HCT116 (cell line): ENCODE measurements around the gene PCDHAC2.

Experiments
- ELF1 ChIP-seq: IDR thresholded peaks from 2 replicates; pipeline ENCODE4 v1.6.1; 2012; ENCODE audit warnings: low read depth, borderline replicate concordance
- EZH2 ChIP-seq: fragments of 200-600 bp; sonication (generic); IDR thresholded peaks from 2 replicates; pipeline ENCODE4 v1.6.1; 2017; ENCODE audit warnings: antibody characterized with exemption, mixed run types
- EZH2phosphoT487 ChIP-seq: fragments of 200-600 bp; IDR thresholded peaks from 2 replicates; pipeline ENCODE4 v1.6.1; 2018; ENCODE audit warnings: antibody characterized with exemption, borderline replicate concordance
- POLR2A ChIP-seq: IDR thresholded peaks from 2 replicates; pipeline ENCODE4 v1.7.0; 2011; ENCODE audit warnings: borderline replicate concordance; ENCODE audit not compliant: insufficient read depth, insufficient read length; ENCODE audit errors: extremely low read depth
- POLR2AphosphoS5 ChIP-seq: IDR thresholded peaks from 2 replicates; pipeline ENCODE4 v1.6.1; 2011; ENCODE audit warnings: mild to moderate bottlenecking, low read depth, low read length, moderate library complexity
- RAD21 ChIP-seq: IDR thresholded peaks from 2 replicates; pipeline ENCODE4 v1.6.1; 2012; ENCODE audit warnings: low read depth, mild to moderate bottlenecking
- SRF ChIP-seq: IDR thresholded peaks from 2 replicates; pipeline ENCODE4 v1.6.1; 2012; ENCODE audit warnings: low read depth
- TCF7L2 ChIP-seq: IDR thresholded peaks from 2 replicates; pipeline ENCODE4 v1.7.0; 2011; ENCODE audit warnings: borderline replicate concordance, inconsistent platforms; ENCODE audit not compliant: insufficient read depth, insufficient read length; ENCODE audit errors: extremely low read depth
- ZFX ChIP-seq: fragments of 450-650 bp; IDR thresholded peaks from 2 replicates; pipeline ENCODE4 v1.6.1; 2017
- TF ChIP-seq, protein P1 (sequence below), 3 experiments: fragments of 200-600 bp in 1 of 3; sonication (generic) in 1 of 3; IDR thresholded peaks in 2 of 3; conservative IDR thresholded peaks in 1 of 3; 2 replicates each; pipeline ENCODE4 v1.5.1; 2012 to 2017; ENCODE audit warnings: low read depth in 2 of 3, low read length in 2 of 3, antibody characterized with exemption in 1 of 3, borderline replicate concordance in 1 of 3, control low read depth in 1 of 3, mild to moderate bottlenecking in 1 of 3, mixed read lengths in 1 of 3, mixed run types in 1 of 3, moderate library complexity in 1 of 3; ENCODE audit not compliant: insufficient read depth in 1 of 3
- TF ChIP-seq, protein P2 (sequence below): IDR thresholded peaks from 2 replicates; pipeline ENCODE4 v1.6.1; 2012; ENCODE audit warnings: low read depth

DNA sequence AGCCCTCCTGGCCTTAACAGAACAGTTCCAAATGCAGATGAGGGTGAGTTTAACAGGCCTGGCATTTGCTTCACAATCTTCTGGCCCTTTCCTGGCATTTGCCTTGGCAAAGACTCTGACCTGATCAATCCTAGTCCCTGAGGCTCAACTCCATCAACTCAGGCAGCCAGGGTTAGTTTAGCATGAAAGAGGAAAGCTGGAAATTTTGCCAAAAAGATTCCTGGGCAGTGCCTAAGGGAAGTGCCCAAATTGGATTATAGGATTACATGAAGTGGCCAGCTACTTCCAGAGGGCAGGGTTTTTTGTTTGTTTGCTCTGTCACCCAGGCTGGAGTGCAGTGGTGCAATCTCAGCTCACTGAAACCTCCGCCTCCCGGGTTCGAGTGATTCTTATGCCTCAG lies 36.8 kb downstream of the PCDHAC2 start:
- TF ChIP-seq EZH2 = no peak
- TF ChIP-seq, protein P1, sequence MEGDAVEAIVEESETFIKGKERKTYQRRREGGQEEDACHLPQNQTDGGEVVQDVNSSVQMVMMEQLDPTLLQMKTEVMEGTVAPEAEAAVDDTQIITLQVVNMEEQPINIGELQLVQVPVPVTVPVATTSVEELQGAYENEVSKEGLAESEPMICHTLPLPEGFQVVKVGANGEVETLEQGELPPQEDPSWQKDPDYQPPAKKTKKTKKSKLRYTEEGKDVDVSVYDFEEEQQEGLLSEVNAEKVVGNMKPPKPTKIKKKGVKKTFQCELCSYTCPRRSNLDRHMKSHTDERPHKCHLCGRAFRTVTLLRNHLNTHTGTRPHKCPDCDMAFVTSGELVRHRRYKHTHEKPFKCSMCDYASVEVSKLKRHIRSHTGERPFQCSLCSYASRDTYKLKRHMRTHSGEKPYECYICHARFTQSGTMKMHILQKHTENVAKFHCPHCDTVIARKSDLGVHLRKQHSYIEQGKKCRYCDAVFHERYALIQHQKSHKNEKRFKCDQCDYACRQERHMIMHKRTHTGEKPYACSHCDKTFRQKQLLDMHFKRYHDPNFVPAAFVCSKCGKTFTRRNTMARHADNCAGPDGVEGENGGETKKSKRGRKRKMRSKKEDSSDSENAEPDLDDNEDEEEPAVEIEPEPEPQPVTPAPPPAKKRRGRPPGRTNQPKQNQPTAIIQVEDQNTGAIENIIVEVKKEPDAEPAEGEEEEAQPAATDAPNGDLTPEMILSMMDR (IDR thresholded peaks at IDR 0.05 in 2 of 3, conservative IDR thresholded peaks at IDR 0.05 in 1 of 3; ENCODE audit: borderline replicate concordance in 1 of 3, insufficient read depth in 1 of 3, low read depth in 2 of 3, low read length in 2 of 3) = no peak
- no peak for TF ChIP-seq POLR2A
- no peak for TF ChIP-seq ZFX
- TF ChIP-seq TCF7L2 = no peak
- TF ChIP-seq POLR2AphosphoS5 = no peak
- no peak for TF ChIP-seq ELF1
- no peak for TF ChIP-seq RAD21
- TF ChIP-seq, protein P2, sequence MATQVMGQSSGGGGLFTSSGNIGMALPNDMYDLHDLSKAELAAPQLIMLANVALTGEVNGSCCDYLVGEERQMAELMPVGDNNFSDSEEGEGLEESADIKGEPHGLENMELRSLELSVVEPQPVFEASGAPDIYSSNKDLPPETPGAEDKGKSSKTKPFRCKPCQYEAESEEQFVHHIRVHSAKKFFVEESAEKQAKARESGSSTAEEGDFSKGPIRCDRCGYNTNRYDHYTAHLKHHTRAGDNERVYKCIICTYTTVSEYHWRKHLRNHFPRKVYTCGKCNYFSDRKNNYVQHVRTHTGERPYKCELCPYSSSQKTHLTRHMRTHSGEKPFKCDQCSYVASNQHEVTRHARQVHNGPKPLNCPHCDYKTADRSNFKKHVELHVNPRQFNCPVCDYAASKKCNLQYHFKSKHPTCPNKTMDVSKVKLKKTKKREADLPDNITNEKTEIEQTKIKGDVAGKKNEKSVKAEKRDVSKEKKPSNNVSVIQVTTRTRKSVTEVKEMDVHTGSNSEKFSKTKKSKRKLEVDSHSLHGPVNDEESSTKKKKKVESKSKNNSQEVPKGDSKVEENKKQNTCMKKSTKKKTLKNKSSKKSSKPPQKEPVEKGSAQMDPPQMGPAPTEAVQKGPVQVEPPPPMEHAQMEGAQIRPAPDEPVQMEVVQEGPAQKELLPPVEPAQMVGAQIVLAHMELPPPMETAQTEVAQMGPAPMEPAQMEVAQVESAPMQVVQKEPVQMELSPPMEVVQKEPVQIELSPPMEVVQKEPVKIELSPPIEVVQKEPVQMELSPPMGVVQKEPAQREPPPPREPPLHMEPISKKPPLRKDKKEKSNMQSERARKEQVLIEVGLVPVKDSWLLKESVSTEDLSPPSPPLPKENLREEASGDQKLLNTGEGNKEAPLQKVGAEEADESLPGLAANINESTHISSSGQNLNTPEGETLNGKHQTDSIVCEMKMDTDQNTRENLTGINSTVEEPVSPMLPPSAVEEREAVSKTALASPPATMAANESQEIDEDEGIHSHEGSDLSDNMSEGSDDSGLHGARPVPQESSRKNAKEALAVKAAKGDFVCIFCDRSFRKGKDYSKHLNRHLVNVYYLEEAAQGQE = no peak
- no peak for TF ChIP-seq SRF
- TF ChIP-seq EZH2phosphoT487 = no peak
